NCI-H748 (cell line): ENCODE results near the gene TULP4.

Experiments
- DNase-seq: peaks from one replicate; lab custom pipeline; 2025; ENCODE audit not compliant: unreplicated experiment; lab: John Stamatoyannopoulos, UW

Gene TULP4

DNA sequence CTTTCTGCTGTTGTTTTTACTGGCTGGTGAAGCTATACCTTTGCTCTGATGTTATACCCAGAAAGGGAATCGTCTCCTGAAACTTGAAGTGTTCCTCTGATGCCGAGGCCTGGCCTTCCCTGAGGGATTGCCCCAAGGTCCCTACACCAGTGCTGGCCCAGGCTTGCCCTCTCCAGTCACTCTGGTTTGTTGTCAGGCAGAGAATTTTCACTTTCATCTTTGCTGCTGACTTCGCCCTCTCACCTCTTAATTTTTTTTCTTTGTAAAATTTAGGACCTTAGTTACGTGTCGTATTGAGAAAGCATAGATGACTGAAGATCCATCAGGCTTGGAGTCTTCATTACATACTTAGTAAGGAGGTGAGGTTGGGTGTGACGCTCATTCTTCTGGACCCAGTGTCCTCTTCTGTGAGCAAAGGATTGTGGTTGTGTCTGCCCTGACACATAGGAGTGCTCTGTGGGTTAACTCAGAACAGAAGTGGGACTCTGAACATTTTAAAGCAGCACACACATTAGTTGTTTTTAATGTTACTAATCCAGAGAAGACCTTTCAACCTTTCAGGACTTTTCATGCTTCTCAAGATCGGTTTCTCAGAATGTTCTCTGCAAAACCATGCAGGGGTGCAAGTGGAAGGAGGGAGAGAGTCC lies 45.4 kb downstream of the TULP4 start:
- DNase-seq, result no peak

- peak; percentile 58 for DNase-seq
Measured at GRCh38 chr6:158358450-158359077, 46.3 kb downstream of the TULP4 start.

GRCh38 chr6:158361068-158361467 lies 48.8 kb downstream of the TULP4 start:
- DNase-seq, result peak; percentile 12

- no peak for DNase-seq
Measured at GRCh38 chr6:158361961-158362669, 49.9 kb downstream of the TULP4 start.

GRCh38 chr6:158366363-158366762 lies 54.1 kb downstream of the TULP4 start:
- no peak for DNase-seq

DNA sequence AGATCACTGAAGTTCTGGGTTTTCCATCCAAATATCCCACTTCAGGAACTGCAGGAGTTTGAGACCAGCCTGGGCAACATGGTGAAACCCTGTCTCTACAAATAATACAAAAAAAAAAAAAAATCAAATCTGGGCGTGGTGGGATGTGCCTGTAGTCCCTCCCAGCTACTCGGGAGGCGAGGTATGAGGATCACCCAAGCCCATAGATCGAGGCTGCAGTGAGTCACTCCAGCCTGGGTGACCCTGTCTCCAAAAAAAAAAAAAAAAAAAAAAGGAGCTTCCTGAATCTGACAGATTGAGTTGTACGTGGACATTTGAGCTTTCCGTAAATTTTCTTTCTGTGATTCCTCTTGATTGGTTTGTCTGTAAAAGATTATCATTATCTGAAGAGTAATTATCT lies 55.6 kb downstream of the TULP4 start:
- DNase-seq, result no peak

GRCh38 chr6:158369241-158369640 lies 57.0 kb downstream of the TULP4 start:
- no peak for DNase-seq

GRCh38 chr6:158370805-158371204 lies 58.5 kb downstream of the TULP4 start:
- DNase-seq, result no peak

DNA sequence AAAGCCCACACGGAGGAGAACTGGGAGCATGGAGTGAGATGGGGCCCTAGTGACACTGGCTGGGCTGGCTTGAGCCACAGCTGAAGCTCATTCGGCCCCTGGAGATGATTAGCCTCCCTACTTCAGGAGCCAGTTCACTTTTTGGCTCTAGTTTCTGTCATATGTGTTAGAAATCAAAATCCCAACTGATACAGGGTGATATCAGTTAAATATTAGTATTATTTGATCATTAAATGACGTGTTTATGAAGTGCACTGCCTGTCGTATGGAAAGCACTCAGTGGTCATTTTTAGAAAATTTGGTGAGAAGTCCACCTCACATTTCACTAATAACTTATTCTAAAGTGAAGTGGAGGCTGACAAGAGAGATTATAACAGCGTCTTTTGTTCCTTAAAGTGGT lies 59.0 kb downstream of the TULP4 start:
- no peak for DNase-seq

DNA sequence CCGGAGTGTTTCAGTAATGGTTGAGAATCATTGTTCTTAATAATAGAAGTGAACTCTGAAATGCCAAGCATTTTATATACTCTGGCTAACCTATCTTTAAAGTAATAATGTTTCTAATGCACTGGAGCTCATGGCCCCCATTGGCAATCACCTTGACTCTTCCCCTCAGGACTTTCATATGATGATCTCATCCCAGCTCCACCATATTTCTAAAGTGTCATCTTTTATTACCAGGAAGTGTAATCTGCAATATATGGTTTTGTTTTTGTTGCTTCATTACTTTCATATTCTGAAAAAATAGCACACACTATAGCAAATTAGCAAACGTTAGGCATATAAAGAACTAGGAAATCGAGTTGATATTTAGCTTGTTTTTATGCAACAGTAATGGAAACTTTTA lies 60.3 kb downstream of the TULP4 start:
- DNase-seq, result no peak

DNA sequence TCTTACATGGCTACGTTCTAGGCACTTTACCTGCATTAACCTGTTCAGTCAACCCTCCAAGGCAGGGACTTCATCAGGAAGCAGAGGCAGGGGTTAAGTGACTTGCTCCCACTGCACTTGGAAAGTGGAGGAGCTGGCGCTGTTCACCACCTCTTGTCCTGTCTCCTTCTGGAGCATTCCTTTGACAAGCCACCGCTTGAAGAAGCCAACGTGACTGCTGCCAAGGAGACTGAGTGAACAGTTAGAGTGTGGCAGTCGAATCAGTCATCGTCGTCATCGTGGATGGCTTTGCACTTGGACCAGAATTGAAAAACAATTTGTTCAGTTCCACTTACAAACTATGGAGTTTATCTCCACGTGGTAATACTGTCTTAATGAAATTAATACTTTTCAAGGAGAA lies 60.9 kb downstream of the TULP4 start:
- DNase-seq, result no peak

DNA sequence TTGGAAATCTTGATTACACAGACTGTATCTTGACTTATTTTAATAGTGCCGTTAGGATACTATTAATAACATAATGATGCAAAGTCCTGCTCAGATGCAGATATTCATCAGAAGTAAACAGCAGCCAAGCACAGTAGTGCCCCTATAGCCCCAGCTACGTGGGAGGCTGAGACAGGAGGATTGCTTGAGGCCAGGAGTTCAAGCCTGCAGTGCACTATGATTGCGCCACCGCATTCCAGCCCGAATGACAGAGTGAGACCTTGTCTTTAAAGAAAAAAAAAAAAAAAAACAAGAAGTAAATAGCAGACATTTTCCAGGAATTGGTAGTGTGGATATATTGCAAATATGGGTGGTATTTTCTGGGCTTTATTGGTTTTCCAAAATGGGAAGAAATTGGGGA lies 61.8 kb downstream of the TULP4 start:
- no peak for DNase-seq

- no peak for DNase-seq
Measured at GRCh38 chr6:158376631-158377081, 64.4 kb downstream of the TULP4 start.

DNA sequence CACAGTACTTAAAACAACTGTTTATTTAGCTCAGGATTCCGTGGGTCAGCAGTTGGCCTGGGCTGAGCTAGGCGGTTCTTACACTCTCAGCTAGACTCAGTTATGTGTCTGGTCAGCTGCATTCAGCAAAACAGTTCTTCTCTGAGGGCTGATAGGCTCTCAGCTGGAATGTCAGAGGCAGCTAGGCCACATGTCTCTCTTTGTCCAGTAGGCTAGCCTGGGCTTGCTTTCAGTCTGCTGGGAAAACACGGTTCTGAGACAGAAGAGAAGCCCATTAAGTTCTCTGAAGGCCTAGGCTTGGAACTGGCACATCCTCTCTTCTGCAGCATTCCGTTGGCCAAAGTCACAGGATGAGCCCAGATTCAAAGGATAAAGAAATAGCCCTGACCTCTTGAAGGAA lies 65.6 kb downstream of the TULP4 start:
- DNase-seq, result peak; percentile 11

- DNase-seq, result no peak
Measured at GRCh38 chr6:158379336-158379735, 67.1 kb downstream of the TULP4 start.

DNA sequence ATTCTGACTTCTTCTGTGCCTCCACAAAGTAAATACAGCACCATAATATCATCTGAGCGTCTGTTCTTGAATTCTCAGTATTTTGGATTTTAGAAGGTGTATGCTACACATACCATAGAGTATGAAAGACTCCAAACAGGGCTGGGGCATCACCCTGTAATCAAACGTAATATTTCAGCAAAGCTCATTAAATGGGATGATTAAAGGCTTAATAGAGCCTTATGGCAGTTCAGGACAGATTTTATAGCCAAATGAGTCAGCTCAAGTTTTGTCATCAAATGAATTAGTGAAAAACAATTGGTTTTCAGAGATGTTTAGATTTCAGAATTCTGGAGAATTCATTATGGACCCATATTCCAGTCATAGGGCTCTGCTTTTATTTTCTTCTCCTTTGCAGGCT lies 68.9 kb downstream of the TULP4 start:
- no peak for DNase-seq

GRCh38 chr6:158382491-158382890 lies 70.2 kb downstream of the TULP4 start:
- DNase-seq, result no peak

DNA sequence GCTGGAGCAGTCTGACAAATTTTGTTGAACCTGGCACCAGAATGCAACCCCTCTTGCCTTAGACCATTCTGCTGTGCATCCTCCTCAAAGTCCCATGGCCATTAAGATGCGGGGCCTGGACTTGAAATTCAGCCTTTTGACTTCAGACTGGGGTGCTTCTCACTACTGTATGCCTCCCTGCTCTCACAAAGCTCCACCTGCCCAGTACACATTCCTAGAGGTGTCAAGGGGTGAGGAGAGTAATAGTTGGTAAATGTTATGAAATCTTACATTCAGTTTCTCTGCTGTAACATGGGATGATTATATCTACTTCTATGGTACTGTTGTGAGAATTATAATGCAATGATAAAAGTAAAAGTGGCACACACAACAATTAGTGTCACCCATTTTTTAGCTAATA lies 70.8 kb downstream of the TULP4 start:
- no peak for DNase-seq

- no peak for DNase-seq
Measured at GRCh38 chr6:158383542-158383941, 71.3 kb downstream of the TULP4 start.

DNA sequence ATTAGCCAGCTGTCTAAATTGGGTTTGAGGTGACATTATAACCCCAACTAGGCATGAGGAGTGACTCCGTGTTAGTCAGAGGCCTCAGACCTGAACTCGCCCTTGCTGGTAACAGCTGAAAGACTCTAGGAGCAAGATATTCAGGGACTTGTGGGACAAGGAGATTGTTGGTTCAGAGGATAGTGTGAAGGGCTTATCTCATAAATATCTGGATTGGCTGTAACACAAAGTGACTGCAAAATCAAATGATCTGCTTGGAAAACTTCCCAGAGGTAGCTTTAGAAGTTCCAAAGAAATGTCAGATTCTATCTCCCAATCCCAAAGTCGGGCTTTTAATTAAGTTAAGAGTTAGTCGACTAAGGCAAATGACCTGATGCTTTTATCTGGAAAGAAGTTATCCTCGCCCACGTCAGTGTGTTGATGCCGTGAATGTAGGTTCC lies 72.4 kb downstream of the TULP4 start:
- no peak for DNase-seq

- DNase-seq, result no peak
Measured at GRCh38 chr6:158387036-158387435, 74.8 kb downstream of the TULP4 start.

DNA sequence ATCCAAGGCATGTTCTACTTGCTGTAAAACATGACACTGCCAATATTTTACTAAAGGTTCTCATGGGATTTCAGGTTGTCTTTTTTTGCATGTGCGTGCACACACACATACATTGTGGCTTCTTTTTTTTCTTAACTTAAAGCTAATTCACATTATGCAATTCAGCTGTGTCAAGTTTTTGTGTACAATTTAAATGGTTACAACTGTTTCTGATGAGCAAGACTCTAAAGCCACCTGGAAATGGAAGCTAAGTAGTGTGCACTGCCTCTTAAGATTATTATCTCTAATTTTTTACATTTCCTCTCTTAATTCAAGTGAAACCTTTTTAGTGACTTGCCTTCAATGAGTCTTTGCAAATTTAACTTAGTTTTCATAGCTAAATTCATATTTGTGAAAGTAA lies 75.3 kb downstream of the TULP4 start:
- no peak for DNase-seq
